Lung microvascular endothelial cell (primary cell): ENCODE results near the gene ALX4. TPM values are rescaled to one million over a fixed set of nuclear protein-coding genes. Genes with fewer than 3 reads are reported as not detected.
A peak's percentile ranks its signal among the peaks of the same experiment; 100 is the strongest.

ENCODE experiments used
- DNase-seq, 2 donors: peaks; one replicate each; pipeline versions ENCODE4 v3.0.0 to v3.0.0-alpha.2; 2010; ENCODE audit warnings: low read depth in 2 of 2
- total RNA-seq: library from RNA; depleted of rRNA; stranded (reverse); fragments of >200 nt; gene quantifications from 2 replicates; pipeline ENCODE4 v1.2.1, GENCODE V29; 2014

Gene ALX4
- total RNA-seq, 1 donor from 2014 or later = not detected

GRCh38 chr11:44267750-44268613 is 42.0 kb downstream of the ALX4 start:
- peak in 1 of 2 donors; percentile 52 for DNase-seq

- no peak for DNase-seq
Measured at GRCh38 chr11:44267006-44267749, 42.8 kb downstream of the ALX4 start.

GRCh38 chr11:44266056-44266780 is 43.7 kb downstream of the ALX4 start:
- no peak for DNase-seq

- no peak for DNase-seq
Measured at GRCh38 chr11:44264761-44265160, 45.2 kb downstream of the ALX4 start.

GRCh38 chr11:44264438-44264749 is 45.5 kb downstream of the ALX4 start:
- no peak for DNase-seq

- DNase-seq = no peak
Measured at GRCh38 chr11:44263738-44264437, 46.1 kb downstream of the ALX4 start.

GRCh38 chr11:44261800-44262591 is 47.9 kb downstream of the ALX4 start:
- DNase-seq = no peak

GRCh38 chr11:44260081-44260480 is 49.9 kb downstream of the ALX4 start:
- DNase-seq = no peak

- no peak for DNase-seq
Measured at GRCh38 chr11:44258839-44259420, 51.0 kb downstream of the ALX4 start.

GRCh38 chr11:44258190-44258489 is 51.8 kb downstream of the ALX4 start:
- DNase-seq = no peak

- DNase-seq = no peak
Measured at GRCh38 chr11:44257338-44258189, 52.4 kb downstream of the ALX4 start.

GRCh38 chr11:44256673-44257291 is 53.2 kb downstream of the ALX4 start:
- DNase-seq = peak in 1 of 2 donors; percentile 23

GRCh38 chr11:44255406-44256071 is 54.4 kb downstream of the ALX4 start:
- no peak for DNase-seq

- DNase-seq = no peak
Measured at GRCh38 chr11:44252999-44253602, 56.8 kb downstream of the ALX4 start.

GRCh38 chr11:44250421-44250820 is 59.5 kb downstream of the ALX4 start:
- no peak for DNase-seq

GRCh38 chr11:44248109-44248508 is 61.8 kb downstream of the ALX4 start:
- DNase-seq = no peak

- DNase-seq = no peak
Measured at GRCh38 chr11:44247508-44247907, 62.4 kb downstream of the ALX4 start.

GRCh38 chr11:44246726-44247125 is 63.2 kb downstream of the ALX4 start:
- DNase-seq = no peak
